Measurements from ENCODE around the gene PPP1R1B.

GRCh38 chr17:39597372-39598046 lies 29.2 kb upstream of the PPP1R1B start:
- TF ChIP-seq CTCF (conservative IDR thresholded peaks at IDR 0.05; ENCODE audit: low read length): no peak
- no peak for TF ChIP-seq EZH2phosphoT487 (IDR thresholded peaks at IDR 0.05; ENCODE audit: borderline replicate concordance, low read depth, low read length)

Data from OCI-LY7 (cell line).